Left kidney (tissue), 2 donors: ENCODE data around the gene SEMA5A. TPM values are rescaled to one million over a fixed set of nuclear protein-coding genes. Genes with fewer than 3 reads are reported as not detected.

ENCODE experiments used
- DNase-seq: peaks from one replicate; pipeline ENCODE4 v3.0.0-alpha.2; 2013
- polyA plus RNA-seq: library from polyadenylated mRNA; unstranded; fragments of 120-200 nt; gene quantifications from one replicate; pipeline ENCODE4 v1.2.1, GENCODE V29; 2013; ENCODE audit not compliant: insufficient read length

The SEMA5A gene
- polyA plus RNA-seq, 1 donor, result 46.3 TPM

- no peak for DNase-seq
These were observed 323.6 kb downstream of the SEMA5A start for GRCh38 chr5:9222054-9222976.

GRCh38 chr5:9218358-9218757 lies 327.5 kb downstream of the SEMA5A start:
- no peak for DNase-seq

- no peak for DNase-seq
These were observed 333.3 kb downstream of the SEMA5A start for GRCh38 chr5:9212605-9213004.

- DNase-seq, result no peak
These were observed 335.9 kb downstream of the SEMA5A start for GRCh38 chr5:9209846-9210492.

GRCh38 chr5:9207817-9208418 lies 338.0 kb downstream of the SEMA5A start:
- DNase-seq, result peak; percentile 50

GRCh38 chr5:9202636-9203035 lies 343.2 kb downstream of the SEMA5A start:
- no peak for DNase-seq

GRCh38 chr5:9201761-9202160 lies 344.1 kb downstream of the SEMA5A start:
- no peak for DNase-seq

GRCh38 chr5:9201011-9201410 lies 344.9 kb downstream of the SEMA5A start:
- DNase-seq, result no peak

- DNase-seq, result no peak
These were observed 347.5 kb downstream of the SEMA5A start for GRCh38 chr5:9198394-9198793.

GRCh38 chr5:9197881-9198260 lies 348.0 kb downstream of the SEMA5A start:
- DNase-seq, result no peak

GRCh38 chr5:9196403-9197227 lies 349.3 kb downstream of the SEMA5A start:
- DNase-seq, result no peak

GRCh38 chr5:9194509-9194908 lies 351.4 kb downstream of the SEMA5A start:
- DNase-seq, result no peak

- no peak for DNase-seq
These were observed 353.6 kb downstream of the SEMA5A start for GRCh38 chr5:9192266-9192665.

GRCh38 chr5:9189681-9190080 lies 356.2 kb downstream of the SEMA5A start:
- DNase-seq, result no peak

GRCh38 chr5:9188956-9189355 lies 356.9 kb downstream of the SEMA5A start:
- no peak for DNase-seq

- no peak for DNase-seq
These were observed 357.7 kb downstream of the SEMA5A start for GRCh38 chr5:9188131-9188530.

- no peak for DNase-seq
These were observed 358.3 kb downstream of the SEMA5A start for GRCh38 chr5:9187614-9188013.

GRCh38 chr5:9186069-9186468 lies 359.8 kb downstream of the SEMA5A start:
- DNase-seq, result no peak

GRCh38 chr5:9183992-9184391 lies 361.9 kb downstream of the SEMA5A start:
- no peak for DNase-seq

- DNase-seq, result no peak
These were observed 362.8 kb downstream of the SEMA5A start for GRCh38 chr5:9182899-9183695.

GRCh38 chr5:9176641-9177040 lies 369.2 kb downstream of the SEMA5A start:
- no peak for DNase-seq
